ENCODE measurements around the gene TANGO6.

TANGO6 gene

GRCh38 chr16:68860978-68861892, 17.9 kb downstream of the TANGO6 start:
- no peak for DNase-seq

GRCh38 chr16:68866933-68867332, 23.6 kb downstream of the TANGO6 start:
- DNase-seq = no peak

GRCh38 chr16:68869492-68870088, 26.3 kb downstream of the TANGO6 start:
- DNase-seq = no peak

- DNase-seq = no peak
Observed at GRCh38 chr16:68873635-68874471, 30.5 kb downstream of the TANGO6 start.

DNA sequence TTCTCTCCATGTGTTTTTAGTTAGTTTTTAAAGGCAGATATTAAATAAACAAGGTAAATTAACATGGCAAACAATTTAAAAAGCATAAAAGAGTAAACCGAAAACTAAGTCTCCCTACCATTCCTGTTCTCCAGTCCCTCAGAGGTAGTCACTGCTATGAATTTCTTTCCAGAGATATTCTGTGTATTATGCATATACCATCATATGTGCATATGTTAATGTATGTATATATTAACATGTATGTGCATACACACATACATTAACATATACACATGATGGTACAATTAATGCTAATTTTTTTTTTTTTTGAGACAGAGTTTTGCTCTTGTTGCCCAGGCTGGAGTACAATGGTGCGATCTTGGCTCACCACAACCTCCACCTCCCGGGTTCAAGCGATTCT, 32.5 kb downstream of the TANGO6 start:
- DNase-seq = no peak

GRCh38 chr16:68883685-68884084, 40.4 kb downstream of the TANGO6 start:
- no peak for DNase-seq

DNA sequence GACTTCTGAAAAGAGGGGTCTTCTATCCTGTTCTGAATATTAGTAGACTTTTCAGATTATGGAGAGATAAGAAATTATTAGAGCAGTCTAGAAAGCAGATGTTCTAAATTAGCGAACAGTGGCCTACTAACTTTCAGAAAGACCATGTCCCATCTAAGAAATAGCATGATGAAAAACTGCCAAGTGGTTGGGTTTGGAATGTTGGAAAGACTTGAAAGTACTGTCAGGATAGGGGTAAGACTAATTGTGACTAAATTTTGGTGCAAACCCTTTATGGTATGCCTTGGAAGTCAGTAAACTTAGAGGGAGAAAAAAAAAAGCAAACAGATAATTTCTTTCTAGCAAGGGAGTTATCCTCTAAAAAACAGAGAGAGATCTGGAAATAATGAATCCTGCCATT, 41.1 kb downstream of the TANGO6 start:
- DNase-seq = no peak

DNA sequence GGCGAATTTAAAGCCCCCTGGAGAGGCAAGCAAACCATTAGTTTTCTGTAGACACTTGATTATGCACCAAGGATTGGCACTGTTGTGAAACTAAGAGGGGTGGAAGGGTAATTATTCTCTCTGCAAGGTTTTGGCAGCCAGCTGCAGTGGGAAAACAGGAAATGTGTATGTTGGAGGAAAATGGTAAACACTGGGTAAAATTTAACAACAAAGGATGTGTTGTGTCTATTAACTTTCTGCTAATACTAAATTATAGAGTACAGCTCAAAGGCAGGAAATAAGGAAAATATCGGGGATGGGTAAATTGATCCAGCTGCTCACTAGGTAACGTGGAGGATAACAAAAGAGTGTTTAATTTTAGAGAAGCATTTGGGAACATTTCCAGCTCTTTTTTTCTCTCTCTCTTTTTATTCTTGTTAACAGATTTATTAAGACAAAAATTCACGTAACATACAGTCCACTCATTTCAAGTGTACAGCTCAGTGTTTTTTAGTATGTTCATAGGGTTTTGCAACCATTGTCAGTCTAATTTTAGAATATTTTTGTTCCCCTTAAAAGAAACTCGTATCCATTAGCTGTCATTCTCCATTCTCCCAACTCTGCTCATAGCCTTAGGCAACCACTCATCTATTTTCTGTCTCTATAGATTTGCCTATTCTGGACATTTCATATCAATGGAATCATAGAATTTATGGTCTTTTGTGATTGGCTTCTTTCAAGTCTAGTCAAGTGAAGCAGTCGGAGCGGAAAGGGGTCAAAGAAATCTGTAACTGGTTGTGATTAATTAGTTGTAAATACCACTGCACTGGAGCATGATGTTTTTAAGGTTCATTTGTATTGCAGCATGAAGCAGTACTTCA, 41.8 kb downstream of the TANGO6 start:
- DNase-seq = no peak

GRCh38 chr16:68887107-68887506, 43.8 kb downstream of the TANGO6 start:
- DNase-seq = no peak

DNA sequence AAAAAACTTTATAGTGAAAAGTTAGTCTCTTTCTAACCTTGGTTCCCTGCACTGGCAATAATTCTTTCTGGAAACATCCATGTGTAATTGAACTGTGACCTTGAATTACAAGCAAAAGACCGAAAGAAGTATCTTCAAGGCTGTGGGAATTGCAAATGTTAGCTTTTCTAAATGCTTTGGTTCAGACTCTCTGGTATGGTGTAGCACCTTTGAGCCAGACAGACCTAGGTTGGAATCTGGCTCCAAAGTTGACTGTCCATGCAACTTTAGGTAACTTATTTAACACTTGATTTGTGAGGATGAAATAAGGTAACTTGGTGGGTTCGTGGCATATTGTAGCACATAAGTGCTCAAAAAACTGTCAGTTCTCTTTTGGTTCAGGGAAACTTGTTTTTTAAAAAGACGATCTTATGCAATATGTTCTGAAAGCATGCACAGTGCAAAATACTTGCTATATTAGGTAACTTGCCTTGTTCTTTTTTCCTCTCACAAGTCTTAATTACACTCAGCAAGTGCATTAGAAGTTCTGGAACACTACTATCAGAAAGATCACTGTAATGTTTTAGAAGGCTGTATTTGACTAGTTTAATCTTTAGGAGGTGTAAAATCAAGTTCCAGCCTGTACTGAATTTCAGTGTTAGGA, 46.3 kb downstream of the TANGO6 start:
- DNase-seq = no peak

DNA sequence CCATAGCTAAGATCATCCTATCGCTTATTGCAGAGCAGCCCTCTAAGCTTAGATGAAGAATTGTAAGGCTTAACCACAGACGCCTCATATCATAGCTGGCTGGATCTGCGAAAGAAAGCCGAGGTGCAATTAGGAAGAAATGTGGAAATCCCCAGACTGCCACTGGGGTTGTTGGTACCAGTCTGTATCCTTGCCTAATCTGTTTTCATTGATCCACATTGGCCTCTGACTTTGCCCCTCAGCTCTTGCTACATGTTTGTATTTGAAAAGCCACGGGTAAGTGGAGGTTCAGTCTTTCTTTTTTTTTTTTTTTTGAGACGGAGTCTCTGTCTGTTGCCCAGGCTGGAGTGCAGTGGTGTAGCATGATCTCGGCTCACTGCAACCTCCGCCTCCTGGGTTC, 48.9 kb downstream of the TANGO6 start:
- no peak for DNase-seq

GRCh38 chr16:68892898-68893297, 49.6 kb downstream of the TANGO6 start:
- DNase-seq = no peak

DNA sequence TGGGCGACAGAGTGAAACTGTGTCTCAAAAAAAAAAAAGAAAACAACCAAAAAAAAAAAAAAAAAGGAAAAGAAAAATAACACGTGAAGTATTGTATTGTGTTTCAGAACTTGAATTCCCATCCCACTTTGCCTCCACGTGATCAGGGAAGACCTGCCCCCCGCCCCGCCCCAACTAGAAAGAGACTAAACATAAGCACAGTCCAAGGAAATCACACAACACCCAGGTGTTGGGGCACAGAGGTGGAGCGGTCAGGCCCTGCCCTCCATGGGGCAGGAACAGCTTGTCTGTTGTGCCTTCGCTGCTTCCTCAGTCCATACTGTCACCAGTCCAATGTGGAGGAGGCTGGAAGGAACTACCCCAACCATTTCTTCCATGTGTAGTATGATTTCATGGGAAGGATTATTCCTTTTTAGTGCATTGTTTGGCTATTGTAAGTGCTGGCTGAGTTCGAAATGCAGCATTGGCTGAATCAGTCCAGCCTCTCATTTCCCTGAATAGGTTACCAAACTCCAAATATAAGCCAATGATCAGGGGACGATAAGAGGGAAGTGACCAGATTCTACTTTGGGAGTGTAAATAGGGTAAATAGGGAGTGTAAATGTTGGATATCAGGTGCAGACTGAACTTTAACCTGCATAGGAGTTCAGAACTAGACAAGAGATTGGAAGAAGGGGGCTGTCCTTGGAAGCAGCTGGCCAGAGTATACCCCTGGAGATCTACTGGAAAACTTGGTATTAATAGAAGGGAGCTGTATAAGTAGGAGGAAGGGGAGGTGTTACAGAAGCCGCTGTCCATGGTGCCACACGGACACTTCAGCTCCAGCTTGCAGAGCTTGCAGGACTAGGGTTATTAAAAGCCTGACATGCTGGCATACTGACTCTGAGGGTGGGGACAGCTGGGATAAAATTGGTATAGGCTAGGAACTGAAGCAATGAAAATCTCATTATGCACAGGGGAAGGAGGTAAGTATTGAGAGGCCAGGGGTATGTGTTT, 50.7 kb downstream of the TANGO6 start:
- no peak for DNase-seq

DNA sequence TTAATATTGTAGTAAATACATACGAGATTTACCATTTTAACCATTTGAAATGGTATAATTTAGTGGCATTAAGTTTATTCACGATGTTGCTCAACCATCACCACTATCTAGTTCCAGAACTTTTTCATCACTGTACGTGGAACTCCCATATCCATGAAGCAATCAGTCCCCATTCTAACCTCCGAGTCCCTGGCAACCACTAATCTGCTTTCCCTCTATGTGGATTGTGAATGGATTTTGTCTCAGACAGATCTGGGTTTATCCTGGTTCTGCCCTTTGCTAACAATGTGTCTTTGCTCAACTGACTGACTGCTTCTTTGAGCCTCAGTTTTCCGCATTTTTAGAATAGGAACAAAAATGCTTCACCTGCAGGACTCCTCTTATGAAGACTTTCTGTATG, 51.4 kb downstream of the TANGO6 start:
- DNase-seq = no peak

DNA sequence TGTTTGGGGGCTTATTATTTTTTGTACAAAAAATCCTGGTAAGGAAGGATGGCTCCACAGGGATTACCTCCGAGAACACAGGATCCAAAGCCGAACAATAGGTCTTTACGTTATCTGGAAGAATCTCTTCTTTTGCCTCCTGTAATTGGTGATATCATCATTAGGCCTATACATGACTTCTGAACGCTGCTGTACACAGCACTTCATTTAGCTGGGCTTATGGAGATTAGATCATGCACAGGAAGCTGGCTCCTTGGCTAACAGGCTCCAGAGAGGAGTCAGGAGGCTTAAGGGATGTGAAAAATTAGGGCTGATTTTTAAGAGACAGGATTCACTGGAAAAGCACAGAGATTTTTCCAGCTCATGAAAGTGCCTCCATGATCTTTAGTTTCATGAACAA, 54.7 kb downstream of the TANGO6 start:
- DNase-seq = no peak

GRCh38 chr16:68900009-68900408, 56.7 kb downstream of the TANGO6 start:
- DNase-seq = no peak

GRCh38 chr16:68902003-68902968, 59.0 kb downstream of the TANGO6 start:
- peak in 28 of 56 donors; percentile 0 to 53 (median 15) for DNase-seq

- no peak for DNase-seq
Observed at GRCh38 chr16:68902969-68903345, 59.6 kb downstream of the TANGO6 start.

Measured in nucleus accumbens (tissue), 56 donors.